GM19438 (cell line): ENCODE data around the gene RNF26.

Source experiments
- ATAC-seq: cut with Tn5 transposase; IDR thresholded peaks from one replicate; pipeline ENCODE4 v1.9.1; 2021; ENCODE audit warnings: low read depth; ENCODE audit not compliant: unreplicated experiment

RNF26 gene

DNA sequence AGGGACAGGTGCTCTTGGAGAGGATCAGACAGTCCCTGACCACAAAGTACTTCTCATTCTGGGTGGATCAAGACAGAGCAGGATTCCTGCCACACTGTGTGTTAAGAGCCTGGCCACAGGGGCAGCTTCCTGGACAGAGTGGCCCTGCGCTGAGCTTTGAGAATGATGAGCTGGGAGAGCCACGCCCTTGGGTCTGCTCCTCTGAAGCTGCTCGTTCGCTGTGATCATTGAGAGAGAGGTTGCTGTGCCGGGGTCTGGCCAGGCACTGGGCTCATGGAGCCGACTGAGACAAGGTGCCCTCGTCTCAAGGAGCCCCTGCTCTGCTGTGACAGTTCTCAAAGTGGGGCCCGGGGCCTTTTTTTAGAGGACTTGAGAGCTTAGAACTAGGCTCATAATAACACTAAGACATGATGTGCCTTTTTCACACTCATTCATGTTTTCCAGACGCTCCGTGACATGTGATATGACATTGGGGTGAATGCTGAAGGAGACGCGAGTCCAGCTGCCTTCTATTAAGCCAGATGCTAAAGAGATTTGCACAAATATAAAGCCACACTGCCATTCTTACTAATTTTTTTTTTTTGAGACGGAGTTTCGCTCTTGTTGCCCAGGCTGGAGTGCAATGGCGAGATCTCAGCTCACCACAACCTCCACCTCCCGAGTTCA lies 13.7 kb downstream of the RNF26 start:
- no peak for ATAC-seq

DNA sequence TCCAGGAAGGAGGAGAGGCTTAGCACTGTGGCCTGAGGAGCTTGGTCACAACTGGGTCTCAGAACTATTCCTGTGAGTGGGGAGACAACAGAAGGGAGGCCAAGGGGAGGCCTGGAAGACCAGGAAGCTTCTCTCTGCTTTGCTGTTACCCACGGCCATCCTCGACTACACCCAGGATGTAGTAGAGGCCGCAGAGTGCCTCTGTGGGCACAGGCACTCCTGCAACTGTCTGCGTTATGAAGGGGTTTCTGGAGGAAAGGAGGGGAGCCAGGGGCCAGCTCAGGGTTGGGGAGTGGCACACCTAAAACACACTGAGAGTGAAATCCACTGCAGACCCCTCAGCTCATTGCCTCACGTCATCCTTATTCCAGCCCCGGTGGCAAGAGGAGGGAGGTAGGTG lies 16.0 kb downstream of the RNF26 start:
- no peak for ATAC-seq

DNA sequence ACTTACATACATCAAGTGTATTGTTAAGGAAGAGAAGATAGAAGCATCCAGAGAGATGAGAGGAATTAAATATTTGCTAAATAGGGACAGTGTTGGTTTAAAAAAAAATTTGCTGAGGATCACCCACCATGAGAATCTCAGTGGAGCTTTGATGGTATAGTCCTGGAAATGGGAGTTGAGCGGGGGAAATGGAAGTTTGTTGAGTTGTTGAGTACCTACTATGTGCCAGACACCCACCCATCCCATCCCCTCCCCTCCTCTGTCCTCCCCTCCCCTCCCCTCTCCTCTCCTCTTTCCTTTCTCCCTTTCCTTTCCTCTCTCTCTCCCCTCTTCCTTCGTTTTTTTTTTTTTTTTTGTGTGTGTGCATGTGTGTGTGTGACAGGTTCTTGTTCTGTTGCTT lies 16.9 kb downstream of the RNF26 start:
- no peak for ATAC-seq

DNA sequence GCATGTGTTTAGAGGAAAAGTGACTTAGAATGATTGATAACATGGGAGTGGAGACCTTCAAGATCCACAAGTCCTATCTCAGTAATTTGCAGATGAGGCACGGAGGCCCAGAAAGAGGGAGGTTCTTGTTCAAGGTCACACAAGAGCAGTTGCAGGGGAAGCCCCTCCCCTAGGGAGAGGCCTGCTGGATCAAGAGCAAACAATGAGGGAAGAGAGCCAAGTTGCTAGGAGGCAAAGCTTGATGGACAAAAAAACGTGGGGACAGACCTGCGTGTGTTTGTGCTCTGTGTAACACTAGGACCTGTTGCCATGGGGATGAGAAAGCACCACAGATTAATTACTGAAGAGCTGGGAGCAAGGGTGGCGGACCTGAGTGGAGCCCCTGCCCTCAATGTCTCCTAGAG lies 18.5 kb downstream of the RNF26 start:
- ATAC-seq, result no peak

DNA sequence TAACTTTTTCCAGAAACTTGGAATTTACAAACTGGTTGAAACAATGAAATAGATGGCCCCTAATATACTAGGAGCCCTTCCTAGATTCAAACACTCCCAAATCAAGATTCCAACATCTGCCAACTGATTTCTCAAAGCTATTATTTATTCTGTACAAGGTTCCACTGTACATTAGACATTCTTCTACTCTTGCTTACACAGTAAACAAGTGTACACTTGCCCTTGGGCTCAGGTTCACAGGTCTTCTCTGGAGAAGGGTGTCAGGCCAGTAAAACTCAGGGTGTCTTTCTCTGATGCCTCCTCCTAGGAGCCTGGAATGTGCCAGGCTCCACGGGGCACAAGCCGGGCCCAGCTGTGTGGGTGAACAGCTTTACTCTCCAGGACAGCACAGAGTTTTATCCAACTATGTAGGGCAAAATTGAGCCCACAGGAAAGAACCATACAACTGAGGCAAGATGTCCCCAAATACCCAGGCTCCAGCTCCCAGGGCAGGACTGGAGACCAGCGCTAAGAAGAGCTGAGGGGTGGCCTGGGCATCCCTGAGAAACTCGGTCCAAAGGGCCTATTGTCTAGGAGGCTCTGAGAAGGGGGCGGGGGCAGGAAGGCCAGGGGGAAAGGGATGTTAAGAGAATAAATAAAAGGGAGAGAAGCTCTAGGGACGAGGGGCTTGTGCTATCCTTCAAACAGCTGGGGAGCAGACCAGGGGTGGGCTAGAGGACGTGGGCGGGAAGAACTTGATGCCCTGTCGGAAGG lies 20.9 kb downstream of the RNF26 start:
- ATAC-seq, result no peak

DNA sequence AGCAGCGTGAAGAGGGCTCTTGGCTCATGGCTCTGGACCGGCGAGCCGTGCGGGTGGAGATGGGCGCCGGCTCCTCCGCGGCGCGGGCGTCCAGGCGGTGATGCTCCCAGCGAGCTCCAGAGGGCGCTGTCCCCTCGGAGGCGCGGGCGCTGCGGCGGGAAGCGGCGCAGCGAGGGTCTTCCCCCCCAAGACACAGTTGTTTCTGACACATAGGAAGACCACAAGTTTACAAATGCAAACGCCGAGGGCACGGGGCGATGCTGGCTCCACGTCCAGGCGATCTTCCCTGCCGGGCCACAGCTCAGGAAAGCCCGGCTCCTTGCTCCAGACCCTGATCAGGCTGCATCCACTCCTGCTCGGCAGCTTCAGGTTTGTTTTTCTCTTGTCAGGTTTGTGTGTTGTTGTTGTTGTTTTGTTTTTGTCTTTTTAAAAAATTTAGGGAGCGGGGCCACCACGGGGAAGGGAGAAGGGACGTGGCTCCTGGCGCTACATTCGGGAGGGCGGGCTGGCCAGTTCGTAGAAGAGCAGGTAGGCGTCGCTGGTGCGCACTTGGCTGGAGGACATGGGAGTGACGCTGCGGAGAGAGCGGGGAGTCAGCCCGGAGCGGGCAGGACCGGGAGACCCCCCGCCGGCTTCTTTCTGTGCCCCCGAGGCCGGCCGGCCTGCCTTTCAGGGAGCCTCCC lies 22.2 kb downstream of the RNF26 start:
- no peak for ATAC-seq

DNA sequence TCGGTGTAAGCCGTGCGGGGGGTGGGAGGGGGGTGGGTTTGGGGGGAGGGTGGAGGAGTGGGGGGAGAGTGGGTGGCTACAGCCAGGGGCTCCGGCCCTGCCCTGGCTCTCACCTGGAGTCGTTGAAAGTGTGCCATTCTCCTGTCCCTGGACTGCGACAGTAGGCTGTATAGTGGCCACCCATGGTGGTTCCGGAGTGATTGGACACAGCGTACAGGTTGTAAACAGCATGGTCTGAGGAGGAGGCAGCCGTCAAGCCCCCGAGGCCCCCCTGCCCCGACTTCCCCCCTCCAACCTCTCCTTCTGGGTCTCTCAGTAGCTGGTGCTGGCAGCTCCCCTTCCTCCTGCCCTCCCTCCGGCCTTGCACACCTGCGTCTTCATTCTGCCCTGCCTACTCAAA lies 22.7 kb downstream of the RNF26 start:
- no peak for ATAC-seq

DNA sequence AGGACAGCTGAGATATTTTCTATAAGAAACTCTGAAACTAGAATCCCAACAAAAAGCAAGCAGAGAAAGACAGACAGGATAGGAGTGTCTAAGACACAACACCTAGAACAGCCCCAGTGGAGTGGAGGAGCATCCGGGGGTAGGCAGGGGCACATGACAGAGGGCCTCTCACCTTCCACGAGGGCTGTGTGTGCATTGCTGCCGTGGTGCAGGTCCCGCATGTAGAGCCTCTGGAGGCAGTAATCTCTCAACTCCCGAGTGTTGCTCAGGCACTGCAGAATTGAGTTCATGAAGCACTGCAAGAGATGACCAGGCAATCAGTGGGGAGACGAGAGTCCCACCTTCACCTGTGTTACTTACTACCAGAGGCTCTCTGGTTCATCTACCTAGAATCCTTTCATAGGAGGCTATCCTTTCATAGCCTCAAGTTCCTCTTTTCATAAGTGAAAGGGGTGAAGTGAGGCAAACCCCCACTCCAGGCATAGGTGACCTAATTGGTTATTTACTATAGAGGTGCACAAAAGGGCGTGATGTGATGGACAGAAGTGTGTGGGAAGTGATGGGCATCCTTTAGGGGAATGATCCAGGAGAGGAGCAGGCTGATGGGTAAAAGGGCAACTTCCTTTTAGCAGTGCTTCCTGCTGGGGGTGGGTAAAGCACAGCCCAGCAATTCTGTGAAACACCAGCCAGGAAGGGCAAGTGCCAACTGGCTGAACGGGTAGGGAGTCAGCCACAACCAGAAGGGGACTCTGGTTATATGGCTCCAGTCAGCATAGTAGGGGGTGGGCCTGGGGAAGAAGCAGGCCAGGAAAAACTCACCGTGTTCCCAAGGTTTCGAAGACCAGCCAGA lies 25.3 kb downstream of the RNF26 start:
- ATAC-seq, result no peak

DNA sequence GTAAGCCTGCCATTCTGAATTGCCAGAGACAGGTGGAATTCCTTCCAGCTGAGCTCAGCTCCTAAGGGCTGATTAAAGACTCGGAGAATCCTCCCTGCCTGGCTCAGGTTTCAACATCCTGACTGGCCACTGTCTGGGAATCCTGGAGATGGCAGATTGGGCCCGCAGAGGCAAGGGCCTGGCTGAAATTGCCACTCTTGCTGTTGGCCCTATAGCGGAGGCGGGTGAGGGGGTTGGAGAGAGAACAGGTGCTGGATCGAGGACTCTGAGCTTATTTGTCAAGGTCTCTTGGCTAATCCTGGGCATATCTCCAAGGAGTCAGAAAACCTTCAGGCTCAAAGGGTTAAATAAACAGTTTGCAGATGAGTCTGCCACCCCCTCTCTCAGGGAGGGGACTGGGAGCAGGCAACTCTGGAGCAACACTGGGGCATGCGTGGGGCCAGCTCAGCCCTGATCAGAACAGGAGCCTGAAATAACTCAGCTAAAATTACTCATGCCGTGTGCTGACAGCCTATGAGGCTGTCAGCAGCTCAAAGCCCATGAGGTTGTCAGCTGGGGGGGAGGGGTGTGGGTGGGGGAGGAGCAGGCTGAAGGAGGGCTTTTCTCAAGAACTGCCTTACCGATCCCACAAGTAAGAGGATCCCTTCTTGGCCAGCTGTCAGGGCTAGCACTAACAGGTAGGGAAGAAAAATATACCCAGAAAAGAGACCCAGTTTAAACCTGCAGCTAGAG lies 26.9 kb downstream of the RNF26 start:
- no peak for ATAC-seq

DNA sequence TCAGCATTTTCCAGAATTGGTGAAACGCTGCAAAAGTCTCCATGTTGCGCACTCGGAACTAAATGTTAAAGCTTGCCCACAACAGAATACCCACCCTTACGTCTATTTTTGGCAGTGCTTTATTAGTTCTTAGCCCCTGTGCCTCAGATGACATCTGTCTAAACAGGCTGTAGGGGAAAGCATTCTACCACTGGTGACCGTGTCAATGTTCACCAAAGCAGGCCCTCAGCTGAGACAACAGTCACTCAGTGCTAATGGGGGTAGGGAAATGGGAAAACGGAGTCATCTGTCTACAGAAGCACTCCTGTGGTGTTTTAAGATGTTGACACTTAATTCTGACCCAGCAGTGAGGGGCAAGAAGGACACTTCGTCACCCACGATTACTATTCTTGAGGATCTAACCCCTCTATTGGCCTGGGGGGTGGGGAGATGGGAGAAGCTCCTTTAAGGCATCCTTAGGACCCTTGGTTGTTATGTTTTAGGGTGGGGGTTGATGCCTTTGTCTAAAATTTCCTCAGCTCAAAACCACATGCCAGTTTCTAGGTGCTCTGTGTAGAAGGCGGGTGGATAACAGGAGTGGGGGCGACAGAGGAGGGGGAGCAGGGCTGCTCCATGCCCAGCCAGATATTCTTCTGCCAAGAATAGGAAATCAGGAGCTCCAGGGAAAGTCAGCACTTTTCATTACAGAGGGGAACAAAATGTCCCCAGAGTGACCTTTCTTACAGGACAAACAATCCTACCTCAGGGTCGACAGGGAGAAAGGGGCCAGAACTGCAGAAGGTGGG lies 27.8 kb downstream of the RNF26 start:
- ATAC-seq, result no peak

DNA sequence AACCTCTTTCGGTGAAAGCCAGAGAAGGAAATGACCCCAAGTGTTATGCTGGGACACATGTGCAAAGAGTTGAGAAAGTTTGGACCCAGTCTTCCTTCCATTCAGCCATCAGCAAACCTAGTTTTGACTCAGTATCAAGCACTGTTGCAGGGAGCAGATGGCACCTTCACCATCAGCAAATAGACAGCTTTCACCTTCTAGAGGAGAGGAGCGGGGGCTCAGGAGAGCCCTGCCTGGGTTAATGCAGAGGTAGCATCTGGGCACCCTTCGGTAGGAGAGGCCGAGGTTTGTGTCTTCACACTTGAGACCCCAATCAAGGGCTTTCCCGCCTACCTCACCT lies 28.4 kb downstream of the RNF26 start:
- ATAC-seq, result no peak

DNA sequence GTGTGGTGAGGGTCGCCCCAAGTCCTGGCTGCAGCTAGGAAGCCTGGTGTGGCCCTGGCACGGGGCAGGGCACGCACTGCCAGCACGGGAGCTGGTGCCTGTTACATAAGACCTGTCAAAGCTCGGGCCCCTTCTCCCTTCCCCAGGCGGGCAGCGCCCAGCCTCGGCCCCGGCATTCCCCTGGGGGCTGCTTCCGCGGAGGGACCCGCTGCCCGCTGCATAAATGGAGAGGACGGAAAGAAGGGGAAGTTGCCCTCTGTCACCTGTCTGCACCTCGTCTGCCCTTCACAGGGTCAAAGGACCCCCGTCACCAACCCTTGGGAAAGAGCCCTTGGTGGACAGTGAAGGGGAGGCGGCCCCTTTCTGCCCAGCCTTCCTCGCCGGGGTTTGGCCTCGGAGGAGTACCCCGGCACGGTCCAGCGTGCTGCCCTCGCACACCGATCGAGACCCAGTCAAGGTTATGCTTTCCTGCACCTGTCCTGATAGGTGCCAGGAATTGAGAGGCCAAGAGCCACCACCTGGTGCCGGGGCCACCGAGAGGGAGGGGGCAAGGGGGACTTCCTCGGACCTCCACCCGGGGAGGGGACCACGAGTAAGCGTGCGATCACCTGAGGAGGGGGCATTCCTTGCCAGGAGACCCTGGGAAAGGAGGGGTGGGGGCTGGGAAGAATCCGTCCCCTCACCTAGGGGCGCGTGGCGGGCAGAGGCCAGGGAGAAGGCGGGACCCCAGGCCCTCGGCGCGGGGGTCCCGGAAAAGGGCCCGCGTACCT lies 28.9 kb downstream of the RNF26 start:
- ATAC-seq, result no peak

DNA sequence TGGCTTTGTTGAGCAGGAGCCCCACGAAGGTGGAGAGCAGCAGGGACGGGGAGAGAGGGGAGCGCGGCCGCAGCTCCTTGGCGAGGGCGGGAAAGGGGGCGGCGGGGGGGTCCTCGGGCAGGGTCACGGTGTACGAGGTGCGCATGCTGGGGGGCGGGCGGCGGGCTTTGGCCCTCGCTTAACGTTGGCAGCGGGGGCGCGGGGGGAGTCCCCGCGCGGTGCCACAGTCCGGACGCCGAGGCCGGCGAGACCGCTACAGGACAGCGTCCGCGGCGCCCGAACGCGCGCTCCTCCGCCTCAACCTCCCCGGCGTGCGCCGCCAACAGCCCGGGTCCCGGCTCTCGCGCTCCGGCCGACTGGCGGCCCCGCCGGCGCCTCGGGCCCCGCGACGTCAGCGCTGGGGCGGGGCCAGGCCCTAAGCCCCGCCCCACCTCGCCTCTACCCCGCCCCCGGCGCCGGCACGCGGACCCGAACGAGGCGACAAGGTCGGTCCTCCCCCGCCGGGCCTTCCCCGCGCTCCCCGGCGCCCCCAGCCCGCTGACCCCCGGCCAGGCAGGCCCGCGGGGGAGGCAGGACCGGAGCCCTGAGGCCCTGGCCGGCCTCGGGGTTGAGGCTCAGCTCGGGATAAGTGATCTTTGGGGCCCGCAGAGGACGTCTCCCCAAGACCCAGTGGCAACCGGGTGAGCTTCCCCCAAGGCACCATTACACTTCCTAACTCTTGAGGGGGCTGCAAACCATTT lies 29.7 kb downstream of the RNF26 start:
- peak; percentile 62 for ATAC-seq

DNA sequence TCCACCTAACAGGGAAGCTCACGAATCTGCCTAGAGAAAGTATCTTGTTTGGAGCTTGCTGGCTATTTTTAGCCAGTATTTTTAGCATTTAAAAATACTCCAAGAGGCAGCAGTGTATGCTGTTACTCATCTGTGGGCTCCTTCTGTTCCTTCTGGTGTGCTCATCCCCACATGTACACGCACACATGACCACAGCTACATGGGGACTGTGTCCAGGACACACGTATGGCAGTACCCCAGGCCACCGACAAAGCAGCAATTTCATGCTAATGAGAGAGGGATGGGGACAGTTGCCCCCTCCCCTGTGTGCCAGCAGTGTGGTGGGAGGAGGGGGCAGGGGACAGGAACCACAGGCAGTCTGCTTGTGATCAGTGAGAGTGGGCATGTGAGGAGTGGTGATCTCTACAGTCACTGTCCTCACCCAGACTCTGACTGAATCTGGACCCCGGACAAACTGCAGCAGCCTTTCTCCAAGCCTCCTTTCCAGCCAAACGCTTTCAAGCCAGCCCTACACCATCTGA lies 30.8 kb downstream of the RNF26 start:
- no peak for ATAC-seq

DNA sequence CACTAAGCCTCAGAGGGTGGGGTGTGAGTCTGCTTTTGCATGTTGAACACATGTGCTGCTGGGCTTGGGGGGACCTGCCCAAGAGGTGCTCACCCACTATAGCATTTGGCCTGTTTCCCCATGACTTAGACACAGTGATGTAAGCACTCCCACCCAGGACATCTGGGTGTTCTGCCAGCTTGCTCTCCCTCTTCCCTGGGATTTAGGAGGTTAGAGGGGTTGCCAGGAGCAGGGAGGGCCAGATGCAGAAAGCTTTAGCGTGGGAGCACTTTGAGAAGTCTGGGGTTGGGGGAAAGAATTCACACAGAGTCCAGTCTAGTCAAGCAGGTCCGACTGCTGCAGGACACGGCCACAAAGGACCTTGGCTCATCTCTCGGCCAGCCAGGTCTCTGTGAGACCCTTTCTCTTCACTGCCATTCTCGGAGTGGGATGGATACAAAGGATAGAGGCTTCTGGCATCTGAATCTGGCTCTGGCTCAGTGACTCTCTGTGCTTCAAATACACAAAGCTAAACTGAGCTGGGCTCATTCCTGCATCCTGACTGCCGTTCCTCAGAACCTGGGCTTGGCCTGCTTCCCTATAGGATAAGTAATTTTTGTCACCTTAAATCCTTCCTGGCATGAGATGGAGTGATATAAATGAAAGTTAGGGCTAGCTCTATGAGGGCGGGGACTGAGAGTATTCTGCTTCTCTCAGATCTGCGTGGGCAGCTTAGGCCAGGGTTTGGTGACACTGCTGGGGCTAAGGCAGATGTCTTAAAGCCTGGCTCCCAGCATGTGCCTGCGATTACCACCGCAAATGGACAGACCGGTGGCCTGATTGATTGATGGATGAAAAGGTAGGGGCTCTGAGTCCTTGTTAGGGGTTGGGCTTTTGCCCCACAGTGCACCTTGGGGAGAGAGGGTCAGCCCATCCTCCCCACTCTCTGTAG lies 32.6 kb downstream of the RNF26 start:
- no peak for ATAC-seq

DNA sequence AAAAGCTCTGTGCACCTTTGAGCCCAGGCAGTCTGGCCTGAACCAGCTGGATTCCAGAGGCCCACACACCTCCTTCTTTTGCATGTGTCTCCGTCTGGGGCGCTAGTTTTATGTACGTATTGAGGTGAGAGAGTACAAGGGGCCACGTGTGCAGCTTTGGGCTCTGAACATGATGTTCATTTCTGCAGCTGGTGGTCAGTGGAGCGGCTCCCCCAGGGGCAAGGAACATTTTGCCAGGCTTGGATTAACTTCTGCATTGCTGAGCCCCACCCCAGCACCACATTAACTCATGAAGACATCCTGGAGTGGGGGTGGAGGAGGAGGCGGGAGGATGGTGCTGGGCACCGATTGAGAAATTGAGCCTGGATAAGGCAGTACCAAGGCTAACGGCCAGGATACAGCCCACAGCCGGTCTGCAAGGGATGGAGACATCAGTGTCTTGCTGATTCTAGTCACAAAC lies 33.4 kb downstream of the RNF26 start:
- no peak for ATAC-seq
